Ascending aorta (tissue), 2 donors: ENCODE data around the gene UVSSA. TPM values are rescaled to one million over a fixed set of nuclear protein-coding genes. Genes with fewer than 3 reads are reported as not detected.

Experiments used
- DNase-seq, 2 donors: peaks; one replicate each; pipeline ENCODE4 v3.0.0-alpha.2; 2019; ENCODE audit warnings: low spot score in 2 of 2
- H3K27ac ChIP-seq, 2 donors: fragments of 200-600 bp; sonication (generic); one replicate each; pipeline ENCODE4 v1.5.1; 2016 to 2017; ENCODE audit warnings: mild to moderate bottlenecking in 1 of 2
- H3K27me3 ChIP-seq: fragments of 200-600 bp; sonication (generic); one replicate; pipeline ENCODE4 v1.5.1; 2017
- H3K36me3 ChIP-seq, 2 donors: fragments of 200-600 bp; sonication (generic); one replicate each; pipeline ENCODE4 v1.5.1; 2016
- H3K4me1 ChIP-seq, 2 donors: fragments of 200-600 bp; sonication (generic); one replicate each; pipeline ENCODE4 v1.5.1; 2016 to 2017; ENCODE audit warnings: mild to moderate bottlenecking in 1 of 2
- H3K4me3 ChIP-seq, 2 donors: fragments of 200-600 bp; sonication (generic); one replicate each; pipeline ENCODE4 v1.5.1; 2016 to 2017; ENCODE audit warnings: mild to moderate bottlenecking in 1 of 2
- H3K9me3 ChIP-seq, 2 donors: fragments of 200-600 bp; sonication (generic); one replicate each; pipeline ENCODE4 v1.5.1; 2016
- CTCF ChIP-seq, 3 experiments: fragments of 200-600 bp in 2 of 3; fragments of 450-650 bp in 1 of 3; sonication (generic) in 2 of 3; IDR thresholded peaks; one replicate each; pipeline ENCODE4 v1.5.1; 2016 to 2019; ENCODE audit warnings: antibody characterized with exemption in 3 of 3, mild to moderate bottlenecking in 1 of 3, moderate library complexity in 1 of 3
- intact Hi-C: fragments of 100-400 bp; cut with DNase I; formaldehyde crosslinking; loops from one replicate; pipeline ENCODE4 v1.15.1; 2023
- total RNA-seq: library from RNA; depleted of rRNA; stranded (reverse); fragments of >200 nt; gene quantifications from one replicate; pipeline ENCODE4 v1.1.0, GENCODE V29; 2016

The UVSSA gene
- total RNA-seq, 1 donor from 2014 or later, result 56.9 TPM

- H3K36me3 ChIP-seq, result peaks cover 13 to 34% of the 10 kb centered on the region in 2 donors
- H3K27me3 ChIP-seq, result peaks cover 6% of the 10 kb centered on the region
- intact Hi-C loops, result no loop called here
- H3K4me3 ChIP-seq, result no peak overlapping the region
- TF ChIP-seq CTCF (IDR thresholded peaks at IDR 0.05), result no peak
- H3K27ac ChIP-seq, result no peak overlapping the region
- no peak for DNase-seq
- H3K9me3 ChIP-seq, result peaks cover 0 to 7% of the 10 kb centered on the region in 2 donors
- H3K4me1 ChIP-seq, result no peaks in the 10 kb centered on the region
These were observed 49.9 kb downstream of the UVSSA start for GRCh38 chr4:1396806-1397455.

- intact Hi-C loops, result no loop called here
- no peak for TF ChIP-seq CTCF (IDR thresholded peaks at IDR 0.05)
- Histone ChIP-seq H3K4me1 (peaks cover 0 to 2% of the 10 kb centered on the region in 2 donors), H3K27me3 (peaks cover 18% of the 10 kb centered on the region), H3K27ac (no peak overlapping the region), H3K4me3 (no peak overlapping the region), H3K36me3 (peaks cover 4 to 16% of the 10 kb centered on the region in 2 donors), H3K9me3 (no peaks in the 10 kb centered on the region)
- peak in 1 of 2 donors; percentile 28 for DNase-seq
These were observed 51.9 kb downstream of the UVSSA start for GRCh38 chr4:1398681-1399507.

- intact Hi-C loops, result no loop called here
- Histone ChIP-seq H3K27ac (no peak overlapping the region), H3K4me1 (peaks cover 0 to 2% of the 10 kb centered on the region in 2 donors), H3K9me3 (no peaks in the 10 kb centered on the region), H3K4me3 (no peak overlapping the region), H3K27me3 (peaks cover 23% of the 10 kb centered on the region), H3K36me3 (peaks cover 0 to 8% of the 10 kb centered on the region in 2 donors)
- no peak for TF ChIP-seq CTCF (IDR thresholded peaks at IDR 0.05)
- DNase-seq, result peak in 1 of 2 donors; percentile 53
These were observed 52.6 kb downstream of the UVSSA start for GRCh38 chr4:1399508-1400190.

- Histone ChIP-seq H3K36me3 (peaks cover 0 to 4% of the 10 kb centered on the region in 2 donors), H3K9me3 (no peaks in the 10 kb centered on the region), H3K4me3 (no peak overlapping the region), H3K27me3 (peaks cover 30% of the 10 kb centered on the region), H3K4me1 (peaks cover 0 to 2% of the 10 kb centered on the region in 2 donors), H3K27ac (no peak overlapping the region)
- intact Hi-C loops, result no loop called here
- TF ChIP-seq CTCF (IDR thresholded peaks at IDR 0.05), result no peak
- DNase-seq, result peak in 1 of 2 donors; percentile 56
These were observed 53.3 kb downstream of the UVSSA start for GRCh38 chr4:1400191-1400805.

GRCh38 chr4:1400831-1401408 lies 53.9 kb downstream of the UVSSA start:
- peaks cover 34% of the 10 kb centered on the region for H3K27me3 ChIP-seq
- TF ChIP-seq CTCF (IDR thresholded peaks at IDR 0.05), result no peak
- H3K27ac ChIP-seq, result no peak overlapping the region
- no peak overlapping the region for H3K4me3 ChIP-seq
- H3K36me3 ChIP-seq, result no peaks in the 10 kb centered on the region
- intact Hi-C loops, result no loop called here
- peaks cover 0 to 2% of the 10 kb centered on the region in 2 donors for H3K4me1 ChIP-seq
- no peaks in the 10 kb centered on the region for H3K9me3 ChIP-seq
- DNase-seq, result peak in 1 of 2 donors; percentile 22
